Fibroblast of skin of scalp (primary cell): Measurements from ENCODE around the gene BLCAP.
"Not testable (repeated sequence)": the region's sequence is repeated elsewhere in the genome, so short reads cannot be mapped to it uniquely, and the experiment has no call there.

Experiments used
- DNase-seq: peaks from one replicate; pipeline ENCODE4 v3.0.0-alpha.2; 2013

Gene BLCAP

GRCh38 chr20:37556538-37556937 is 28.9 kb upstream of the BLCAP start:
- no peak for DNase-seq

GRCh38 chr20:37554721-37555298 is 27.1 kb upstream of the BLCAP start:
- DNase-seq: not testable (repeated sequence)

GRCh38 chr20:37552415-37552814 is 24.7 kb upstream of the BLCAP start:
- DNase-seq: peak; percentile 31

GRCh38 chr20:37551660-37552059 is 24.0 kb upstream of the BLCAP start:
- not testable (repeated sequence) for DNase-seq

- DNase-seq: not testable (repeated sequence)
Measured at GRCh38 chr20:37550101-37550920, 22.6 kb upstream of the BLCAP start.

GRCh38 chr20:37547912-37548311 is 20.2 kb upstream of the BLCAP start:
- DNase-seq: no peak

GRCh38 chr20:37545516-37545915 is 17.8 kb upstream of the BLCAP start:
- DNase-seq: no peak

GRCh38 chr20:37544386-37544785 is 16.7 kb upstream of the BLCAP start:
- DNase-seq: no peak

GRCh38 chr20:37543828-37544227 is 16.2 kb upstream of the BLCAP start:
- peak; percentile 36 for DNase-seq

- DNase-seq: no peak
Measured at GRCh38 chr20:37542281-37542680, 14.6 kb upstream of the BLCAP start.

GRCh38 chr20:37541326-37541725 is 13.7 kb upstream of the BLCAP start:
- no peak for DNase-seq

- DNase-seq: not testable (repeated sequence)
Measured at GRCh38 chr20:37540838-37541237, 13.2 kb upstream of the BLCAP start.

GRCh38 chr20:37540001-37540400 is 12.3 kb upstream of the BLCAP start:
- no peak for DNase-seq

- DNase-seq: no peak
Measured at GRCh38 chr20:37539424-37539823, 11.7 kb upstream of the BLCAP start.

- peak; percentile 59 for DNase-seq
Measured at GRCh38 chr20:37538003-37538402, 10.3 kb upstream of the BLCAP start.

- no peak for DNase-seq
Measured at GRCh38 chr20:37537505-37537904, 9.8 kb upstream of the BLCAP start.

- no peak for DNase-seq
Measured at GRCh38 chr20:37535443-37536132, 7.9 kb upstream of the BLCAP start.

- peak; percentile 84 for DNase-seq
Measured at GRCh38 chr20:37534401-37535157, 6.9 kb upstream of the BLCAP start.

- no peak for DNase-seq
Measured at GRCh38 chr20:37533154-37533715, 5.6 kb upstream of the BLCAP start.

GRCh38 chr20:37531856-37532255 is 4.2 kb upstream of the BLCAP start:
- DNase-seq: no peak

GRCh38 chr20:37530696-37531095 is 3.0 kb upstream of the BLCAP start:
- DNase-seq: no peak

GRCh38 chr20:37529968-37530600 is 2.4 kb upstream of the BLCAP start:
- DNase-seq: no peak
